ENCODE data around the gene GUK1.

GRCh38 chr1:228161866-228162265 lies 21.8 kb downstream of the GUK1 start:
- TF ChIP-seq POLR2A (IDR thresholded peaks at IDR 0.05; ENCODE audit: extremely low read depth, insufficient read length), result no peak
- TF ChIP-seq MYC (IDR thresholded peaks at IDR 0.05; ENCODE audit: low read depth, low read length), result no peak
- no peak for TF ChIP-seq CTCF (IDR thresholded peaks at IDR 0.05; ENCODE audit: low read depth, low read length)
- TF ChIP-seq MAX (IDR thresholded peaks at IDR 0.05; ENCODE audit: low read depth, low read length), result no peak
